K562 (cell line): Measurements from ENCODE around the gene CAPZB. TPM values are rescaled to one million over a fixed set of nuclear protein-coding genes. Genes with fewer than 3 reads are reported as not detected.

Experiments
- ATAC-seq: fragments of 200-7000 bp; cut with Tn5 transposase; 3 replicates; pipeline ENCODE4 v1.9.1; 2020; ENCODE audit warnings: moderate library complexity
- BruUV-seq: library from RNA; stranded (reverse); fragments of 400-500 nt; replicated peaks from 2 replicates; lab custom pipeline; 2021; lab: Mats Ljungman, UMichigan
- CTCF ChIA-PET: fragments of 300-600 bp; formaldehyde crosslinking; extraction: SDS; loops from one replicate; lab custom pipeline; 2021; ENCODE audit warnings: low intra/inter-chr PET ratio; lab: Yijun Ruan, JAX
- POLR2A ChIA-PET: fragments of 300-600, 350-650 bp; sonication (Branson Sonifier 250); formaldehyde crosslinking; extraction: SDS; loops from one replicate; lab custom pipeline; 2021; ENCODE audit warnings: antibody characterized with exemption, inconsistent platforms; lab: Yijun Ruan, JAX
- DNase-seq, 4 experiments: peaks; one replicate each; pipeline versions ENCODE4 v3.0.0 to v3.0.0-alpha.2; 2011 to 2018; ENCODE audit warnings: low spot score in 3 of 4, mixed read lengths in 3 of 4; ENCODE audit errors: extremely low read depth in 1 of 4
- FAIRE-seq: peaks from 2 replicates; lab custom pipeline; 2011; peaks lifted over from hg19 to GRCh38; lab: Jason Lieb, UNC
- H2AFZ ChIP-seq: 2 replicates; pipeline ENCODE4 v1.6.0; 2011; ENCODE audit warnings: low read depth, low read length, control low read depth, inconsistent platforms
- H3K27ac ChIP-seq: fragments of 200-600 bp; 3 replicates; pipeline ENCODE4 v1.8.0; 2011; ENCODE audit warnings: low read depth, mild to moderate bottlenecking, control low read depth, inconsistent platforms, low read length, moderate library complexity, mixed read lengths; ENCODE audit errors: extremely low read depth
- H3K27me3 ChIP-seq, 2 experiments: fragments of 300-600 bp in 1 of 2; 2 replicates in 1 of 2; 3 replicates in 1 of 2; pipeline versions ENCODE4 v1.6.0 to v1.8.0; 2011; ENCODE audit warnings: inconsistent platforms in 2 of 2, low read length in 2 of 2, mild to moderate bottlenecking in 1 of 2, mixed read lengths in 1 of 2, moderate library complexity in 1 of 2; ENCODE audit not compliant: control insufficient read depth in 2 of 2, insufficient read depth in 2 of 2
- H3K36me3 ChIP-seq: fragments of 300-600 bp; 3 replicates; pipeline ENCODE4 v1.8.0; 2011; ENCODE audit warnings: mild to moderate bottlenecking, low read length, inconsistent platforms; ENCODE audit not compliant: control insufficient read depth, insufficient read depth
- H3K4me1 ChIP-seq, 2 experiments: fragments of 200-600 bp in 1 of 2; replicated peaks in 1 of 2; 2 replicates in 1 of 2; 3 replicates in 1 of 2; pipeline versions ENCODE4 v1.5.1 to v1.8.0; 2011; ENCODE audit warnings: inconsistent platforms in 2 of 2, low read length in 2 of 2, mild to moderate bottlenecking in 1 of 2, mixed read lengths in 1 of 2, moderate library complexity in 1 of 2; ENCODE audit not compliant: control insufficient read depth in 2 of 2, insufficient read depth in 2 of 2
- H3K4me2 ChIP-seq: 2 replicates; pipeline ENCODE4 v1.6.1; 2011; ENCODE audit warnings: low read length, control low read depth, inconsistent platforms, mixed read lengths; ENCODE audit not compliant: insufficient read depth
- H3K4me3 ChIP-seq: fragments of 200-600 bp; sonication (generic), shearing (Covaris generic); 2 replicates; pipeline ENCODE4 v1.5.1; 2016; ENCODE audit warnings: control low read depth, inconsistent platforms
- H3K79me2 ChIP-seq: fragments of 200-600 bp; 3 replicates; pipeline ENCODE4 v1.8.0; 2011; ENCODE audit warnings: low read length, inconsistent platforms; ENCODE audit not compliant: control insufficient read depth, insufficient read depth
- H3K9ac ChIP-seq, 2 experiments: 2 replicates each; pipeline versions ENCODE4 v1.6.0 to v1.6.1; 2011; ENCODE audit warnings: low read depth in 2 of 2, low read length in 2 of 2, control low read depth in 1 of 2, inconsistent platforms in 1 of 2, mild to moderate bottlenecking in 1 of 2, mixed read lengths in 1 of 2; ENCODE audit not compliant: insufficient read depth in 1 of 2
- H3K9me1 ChIP-seq: one replicate; pipeline ENCODE4 v1.6.0; 2011; ENCODE audit warnings: inconsistent platforms, mild to moderate bottlenecking, low read length, moderate library complexity; ENCODE audit not compliant: control insufficient read depth, insufficient read depth
- H3K9me3 ChIP-seq: replicated peaks from 2 replicates; pipeline ENCODE4 v1.5.1; 2011; ENCODE audit warnings: low read depth, low read length, inconsistent platforms; ENCODE audit not compliant: control insufficient read depth, insufficient read depth
- H4K20me1 ChIP-seq: replicated peaks from 2 replicates; pipeline ENCODE4 v1.6.1; 2011; ENCODE audit warnings: low read length, inconsistent platforms, mixed read lengths; ENCODE audit not compliant: control insufficient read depth, insufficient read depth
- ATF3 ChIP-seq, 2 experiments: fragments of 450-650 bp in 1 of 2; sonication (generic) in 1 of 2; formaldehyde crosslinking in 1 of 2; IDR thresholded peaks in 1 of 2; conservative IDR thresholded peaks in 1 of 2; 2 replicates each; pipeline versions ENCODE4 v1.6.1 to v1.8.1; 2016 to 2023; ENCODE audit warnings: mild to moderate bottlenecking in 2 of 2, moderate library complexity in 2 of 2, inconsistent platforms in 1 of 2, missing genetic modification reagents in 1 of 2
- CBFA2T2 ChIP-seq: fragments of 450-650 bp; conservative IDR thresholded peaks from 2 replicates; pipeline ENCODE4 v1.6.1; 2017; ENCODE audit warnings: mild to moderate bottlenecking
- CBFA2T3 ChIP-seq: fragments of 450-650 bp; IDR thresholded peaks from 2 replicates; pipeline ENCODE4 v1.6.1; 2017
- FOXA1 ChIP-seq: fragments of 450-650 bp; IDR thresholded peaks from 2 replicates; pipeline ENCODE4 v1.6.1; 2016; ENCODE audit warnings: mild to moderate bottlenecking, borderline replicate concordance
- HSF4 ChIP-seq: fragments of 250-450 bp; sonication (Bioruptor Pico); IDR thresholded peaks from 2 replicates; pipeline ENCODE4 v2.1.2; 2022; ENCODE audit warnings: mild to moderate bottlenecking, moderate library complexity, borderline replicate concordance
- SUPT5H ChIP-seq: fragments of 450-650 bp; IDR thresholded peaks from 2 replicates; pipeline ENCODE4 v1.6.1; 2016
- TSHZ1 ChIP-seq: fragments of 250-450 bp; sonication (Bioruptor Pico); IDR thresholded peaks from 2 replicates; pipeline ENCODE4 v1.4.0; 2020; ENCODE audit warnings: mild to moderate bottlenecking, moderate library complexity
- ZBTB11 ChIP-seq, 3 experiments: fragments of 200-800 bp in 1 of 3; fragments of 250-450 bp in 1 of 3; fragments of 450-650 bp in 1 of 3; sonication (Bioruptor Pico) in 1 of 3; sonication (Bioruptor generic) in 1 of 3; formaldehyde crosslinking in 1 of 3; IDR thresholded peaks; 2 replicates each; pipeline versions ENCODE4 v1.6.1 to v1.8.0; 2016 to 2022; ENCODE audit warnings: mild to moderate bottlenecking in 2 of 3, missing genetic modification characterization in 2 of 3, missing compliant biosample characterization in 1 of 3, moderate library complexity in 1 of 3
- ZBTB9 ChIP-seq: fragments of 450-650 bp; formaldehyde crosslinking; IDR thresholded peaks from 2 replicates; pipeline ENCODE4 v1.4.0; 2020; ENCODE audit warnings: mild to moderate bottlenecking, moderate library complexity
- ZNF121 ChIP-seq: sonication (generic); formaldehyde crosslinking; conservative IDR thresholded peaks from 2 replicates; pipeline ENCODE4 v1.8.0; 2022; ENCODE audit warnings: missing genetic modification reagents
- ZNF217 ChIP-seq: sonication (generic); formaldehyde crosslinking; IDR thresholded peaks from 2 replicates; pipeline ENCODE4 v1.8.0; 2022; ENCODE audit warnings: mild to moderate bottlenecking, missing genetic modification reagents
- WGBS: fragments of 100-300 bp; shearing (Covaris generic); methylation state at CpG from one replicate; pipeline ENCODE4 v1.1.6; 2016; ENCODE audit warnings: low coverage, mixed read lengths; ENCODE audit not compliant: insufficient coverage; ENCODE audit errors: missing lambda C conversion rate; 5-methylcytosine and 5-hydroxymethylcytosine counted together
- in situ Hi-C: fragments of 300-500 bp; cut with MboI; formaldehyde crosslinking; loops from 4 replicates; pipeline ENCODE4 v1.15.0; 2018; ENCODE audit warnings: inconsistent platforms, mixed read lengths
- intact Hi-C: fragments of 100-400 bp; cut with micrococcal nuclease; formaldehyde crosslinking; loops from 2 replicates; pipeline ENCODE4 v1.14.2; 2022
- polyA plus RNA-seq, 8 experiments: library from polyadenylated mRNA; depleted of rRNA in 4 of 8; stranded (reverse) in 5 of 8; unstranded in 3 of 8; fragments of >200 nt; fragmentation: Nextera tagmentation in 2 of 8; fragmentation: Illumina TruSeq in 1 of 8; extraction: Ambion mirVana in 2 of 8; extraction: Trizol in 1 of 8; gene quantifications; 2 replicates each; pipeline versions ENCODE4 v1.2.1 to v1.2.3, GENCODE V29; 2011 to 2014; ENCODE audit warnings: inconsistent platforms in 1 of 8, missing spikeins in 1 of 8
- total RNA-seq, 7 experiments: library from RNA; depleted of rRNA in 6 of 7; stranded (reverse); fragments of >200 nt in 6 of 7; fragmentation: Illumina TruSeq in 2 of 7; extraction: Trizol in 2 of 7; gene quantifications; 2 replicates each; pipeline versions ENCODE4 v1.2.1 to v1.2.3, GENCODE V29; 2011 to 2021; ENCODE audit warnings: low replicate concordance in 1 of 7

The CAPZB gene
- total and polyA plus RNA-seq, 9 of the 15 experiments (the other 6 are each of a cell fraction or from before 2014, with no cell fraction given), result 57.6 to 297 (median 125) TPM

- no peak for TF ChIP-seq ZBTB11 (CRISPR knock-in tag; IDR thresholded peaks at IDR 0.05)
Observed at GRCh38 chr1:19322481-19322880, 162.9 kb downstream of the CAPZB start (continued).

GRCh38 chr1:19321071-19321470 lies 164.3 kb downstream of the CAPZB start:
- ATAC-seq (no peak), FAIRE-seq (no peak), DNase-seq (no peak)
- Histone ChIP-seq H3K27me3 (no peaks in the 10 kb centered on the region), H2AFZ (no peak overlapping the region), H3K9me3 (no peaks in the 10 kb centered on the region), H3K4me3 (no peak overlapping the region), H4K20me1 (peaks cover 39% of the 10 kb centered on the region), H3K79me2 (peaks cover 14% of the 10 kb centered on the region), H3K9ac (no peak overlapping the region), H3K9me1 (peaks cover 15% of the 10 kb centered on the region), H3K36me3 (peaks cover 61% of the 10 kb centered on the region), H3K4me1 (peaks cover 27 to 39% of the 10 kb centered on the region in 2 experiments), H3K4me2 (no peak overlapping the region), H3K27ac (no peak overlapping the region)
- BruUV-seq, result no TSS peak
- CTCF ChIA-PET, result no interaction called here
- 57% methylated on average over 2 of the region's 3 CpGs for WGBS
- intact Hi-C loops (no loop called here), in situ Hi-C loops (no loop called here)
- POLR2A ChIA-PET, result interaction anchor here (0.6 to 1.3 kb wide), 2 partner anchors 8 to 9 kb away, joined by 4 to 5 read pairs; no protein-coding TSS in a partner anchor
- no peak for TF ChIP-seq ZNF217 (CRISPR knock-in tag)
- no peak for TF ChIP-seq SUPT5H
- TF ChIP-seq TSHZ1 (CRISPR knock-in tag), result no peak
- no peak for TF ChIP-seq HSF4
- peak; percentile 10; the same call in 1 of the 2 replicates for TF ChIP-seq CBFA2T2
- TF ChIP-seq ZNF121, result peak; percentile 19; the same call in 1 of the 2 replicates
- TF ChIP-seq CBFA2T3, result peak; percentile 27; the same call in 1 of the 2 replicates
- TF ChIP-seq ATF3 (IDR thresholded peaks at IDR 0.05), result no peak
- TF ChIP-seq ATF3 (CRISPR knock-in tag; conservative IDR thresholded peaks at IDR 0.05), result no peak
- no peak for TF ChIP-seq ZBTB9
- no peak for TF ChIP-seq FOXA1
